IPS-NIHi7 (cell line): ENCODE data around the gene FAM156A.
"Not testable (repeated sequence)": the region's sequence is repeated elsewhere in the genome, so short reads cannot be mapped to it uniquely, and the experiment has no call there.

Experiments used
- DNase-seq: peaks from one replicate; pipeline ENCODE4 v3.0.0; 2012; ENCODE audit warnings: mixed read lengths; ENCODE audit errors: extremely low spot score

Gene FAM156A

GRCh38 chrX:52905531-52905930 lies 52.8 kb downstream of the FAM156A start:
- not testable (repeated sequence) for DNase-seq
